Uterus (tissue), 2 donors: ENCODE results near the gene CLDN6.

Source experiments
- POLR2A ChIP-seq, 2 donors: fragments of 450-650 bp; IDR thresholded peaks; one replicate each; pipeline ENCODE4 v1.6.1; 2016; ENCODE audit warnings: antibody characterized with exemption in 2 of 2, mild to moderate bottlenecking in 1 of 2, moderate library complexity in 1 of 2
- TF ChIP-seq, protein P1 (sequence below), 4 experiments: fragments of 200-600 bp in 2 of 4; fragments of 450-650 bp in 2 of 4; sonication (generic) in 2 of 4; IDR thresholded peaks; one replicate each; pipeline ENCODE4 v1.5.1; 2016 to 2019; ENCODE audit warnings: antibody characterized with exemption in 4 of 4, mild to moderate bottlenecking in 2 of 4, moderate library complexity in 1 of 4

DNA sequence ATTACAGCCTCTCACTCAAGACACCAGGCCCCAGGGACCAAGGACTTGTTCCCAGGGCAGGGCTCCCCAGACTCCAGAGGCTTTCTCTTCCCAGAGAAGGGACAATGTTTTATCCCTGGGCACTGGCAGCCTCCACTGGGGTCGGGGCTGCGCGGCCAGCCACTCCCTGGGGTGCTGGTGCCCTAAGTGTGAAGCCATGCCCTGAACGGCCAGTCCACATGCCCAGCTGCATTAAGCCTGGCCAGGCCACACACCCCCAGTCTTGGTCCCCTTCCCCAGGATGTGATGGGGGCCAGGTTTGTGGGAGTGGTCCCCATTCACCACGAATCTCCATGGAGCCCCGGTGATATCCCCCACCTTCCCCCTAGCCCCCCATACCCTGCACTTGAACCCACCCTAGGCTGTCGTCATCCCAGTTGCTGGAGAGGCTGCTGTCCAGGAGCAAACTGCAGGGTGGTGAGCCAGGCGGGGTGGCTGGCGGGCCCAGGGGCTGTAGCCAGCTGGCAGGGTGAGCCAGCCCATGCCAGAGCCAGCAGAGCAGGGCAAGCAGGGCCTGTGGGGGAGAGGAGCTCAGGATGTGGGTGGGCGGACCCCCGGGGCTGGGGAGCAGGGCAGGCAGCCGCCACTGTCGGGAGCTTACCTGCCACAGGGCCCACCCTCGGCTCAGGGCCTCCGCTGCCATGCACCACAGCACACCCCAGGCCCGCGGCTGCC, 44.2 kb downstream of the CLDN6 start:
- TF ChIP-seq, protein P1, sequence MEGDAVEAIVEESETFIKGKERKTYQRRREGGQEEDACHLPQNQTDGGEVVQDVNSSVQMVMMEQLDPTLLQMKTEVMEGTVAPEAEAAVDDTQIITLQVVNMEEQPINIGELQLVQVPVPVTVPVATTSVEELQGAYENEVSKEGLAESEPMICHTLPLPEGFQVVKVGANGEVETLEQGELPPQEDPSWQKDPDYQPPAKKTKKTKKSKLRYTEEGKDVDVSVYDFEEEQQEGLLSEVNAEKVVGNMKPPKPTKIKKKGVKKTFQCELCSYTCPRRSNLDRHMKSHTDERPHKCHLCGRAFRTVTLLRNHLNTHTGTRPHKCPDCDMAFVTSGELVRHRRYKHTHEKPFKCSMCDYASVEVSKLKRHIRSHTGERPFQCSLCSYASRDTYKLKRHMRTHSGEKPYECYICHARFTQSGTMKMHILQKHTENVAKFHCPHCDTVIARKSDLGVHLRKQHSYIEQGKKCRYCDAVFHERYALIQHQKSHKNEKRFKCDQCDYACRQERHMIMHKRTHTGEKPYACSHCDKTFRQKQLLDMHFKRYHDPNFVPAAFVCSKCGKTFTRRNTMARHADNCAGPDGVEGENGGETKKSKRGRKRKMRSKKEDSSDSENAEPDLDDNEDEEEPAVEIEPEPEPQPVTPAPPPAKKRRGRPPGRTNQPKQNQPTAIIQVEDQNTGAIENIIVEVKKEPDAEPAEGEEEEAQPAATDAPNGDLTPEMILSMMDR (IDR thresholded peaks at IDR 0.05) = no peak
- no peak for TF ChIP-seq POLR2A (IDR thresholded peaks at IDR 0.05)
